Hematopoietic multipotent progenitor cell treated with erythropoietin and hydrocortisone succinate and interleukin-3 and kit ligand, for 15 days (in vitro differentiated cells): Measurements from ENCODE around the gene DAW1.
"Not testable (repeated sequence)": the region's sequence is repeated elsewhere in the genome, so short reads cannot be mapped to it uniquely, and the experiment has no call there.

Experiments used
- DNase-seq: peaks from one replicate; pipeline ENCODE4 v3.0.0-alpha.2; 2015; ENCODE audit warnings: low spot score

The DAW1 gene

DNA sequence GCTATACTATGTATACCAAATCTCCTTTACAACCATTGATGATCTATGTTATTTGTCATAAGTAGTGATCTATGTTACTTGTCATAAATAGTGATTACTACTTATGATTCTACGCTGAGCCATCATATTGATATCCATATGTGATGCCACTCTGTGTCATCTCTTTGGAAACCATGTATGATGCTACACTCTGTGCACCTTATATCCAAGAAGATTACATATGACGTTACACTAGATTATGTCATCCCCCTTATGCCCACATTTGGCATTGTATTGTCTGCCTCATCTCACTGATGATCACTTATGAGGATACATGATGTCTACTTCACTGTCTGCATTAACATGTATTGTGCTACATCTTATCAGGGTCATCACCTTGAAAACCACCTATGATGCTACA lies 42.9 kb downstream of the DAW1 start:
- DNase-seq: no peak

DNA sequence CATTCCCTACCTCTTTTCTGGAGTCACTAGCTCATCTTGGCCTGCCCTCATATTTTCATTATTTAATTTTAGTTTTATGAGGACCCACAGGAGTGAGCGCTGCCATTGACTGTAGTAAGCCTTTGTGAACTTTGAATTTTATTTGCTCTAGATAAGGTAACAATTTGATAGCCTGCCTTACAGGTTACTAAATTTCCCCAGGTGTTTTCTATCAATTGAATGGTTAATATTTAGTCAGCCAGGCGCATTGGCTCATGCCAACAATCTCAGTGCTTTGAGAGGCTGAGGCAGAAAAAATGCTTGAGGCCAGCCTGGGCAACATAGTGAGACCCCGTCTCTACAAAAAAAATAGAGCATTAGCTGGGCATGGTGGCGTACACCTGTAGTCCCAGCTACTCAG lies 50.2 kb downstream of the DAW1 start:
- DNase-seq: no peak

- no peak for DNase-seq
Observed at GRCh38 chr2:227932001-227932400, 60.6 kb downstream of the DAW1 start.

DNA sequence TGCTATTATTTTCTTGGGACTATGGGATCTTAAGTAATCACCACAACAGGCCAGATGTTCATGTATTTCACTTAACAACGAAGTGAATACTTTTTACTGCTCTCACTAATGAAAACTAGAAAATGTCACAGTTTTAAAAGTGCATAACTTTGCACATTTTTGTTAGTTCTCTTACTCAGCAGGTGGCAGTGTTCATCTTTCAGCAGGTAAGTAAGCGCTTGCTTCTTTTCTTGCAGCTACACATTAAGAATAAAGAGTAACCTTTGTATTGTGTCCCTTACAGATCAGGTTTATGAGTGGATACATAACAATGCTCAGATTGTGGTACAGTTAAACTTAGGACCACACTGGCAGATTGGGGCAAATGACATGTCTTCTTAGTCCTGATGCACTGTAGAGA lies 61.0 kb downstream of the DAW1 start:
- DNase-seq: no peak

DNA sequence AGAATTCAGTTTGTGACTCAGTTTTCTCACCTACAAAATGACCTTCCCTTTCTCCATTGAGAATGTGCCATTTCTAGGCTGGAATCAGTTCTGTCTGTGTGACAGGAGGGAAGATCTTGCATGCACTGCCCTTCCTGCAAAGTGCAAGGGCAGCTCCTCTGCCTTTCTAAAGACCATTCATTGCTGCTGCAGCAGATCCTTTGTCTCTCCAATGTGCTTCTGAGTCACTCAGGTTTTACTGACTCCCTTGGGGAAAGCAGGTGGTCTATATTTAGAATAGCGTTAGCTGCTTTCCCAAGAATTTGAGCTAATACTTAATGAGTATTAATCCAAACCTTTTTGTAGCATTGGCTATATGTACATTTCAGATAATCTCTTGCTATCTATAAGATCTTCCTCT lies 62.5 kb downstream of the DAW1 start:
- no peak for DNase-seq

- DNase-seq: not testable (repeated sequence)
Observed at GRCh38 chr2:227936249-227936648, 64.8 kb downstream of the DAW1 start.

DNA sequence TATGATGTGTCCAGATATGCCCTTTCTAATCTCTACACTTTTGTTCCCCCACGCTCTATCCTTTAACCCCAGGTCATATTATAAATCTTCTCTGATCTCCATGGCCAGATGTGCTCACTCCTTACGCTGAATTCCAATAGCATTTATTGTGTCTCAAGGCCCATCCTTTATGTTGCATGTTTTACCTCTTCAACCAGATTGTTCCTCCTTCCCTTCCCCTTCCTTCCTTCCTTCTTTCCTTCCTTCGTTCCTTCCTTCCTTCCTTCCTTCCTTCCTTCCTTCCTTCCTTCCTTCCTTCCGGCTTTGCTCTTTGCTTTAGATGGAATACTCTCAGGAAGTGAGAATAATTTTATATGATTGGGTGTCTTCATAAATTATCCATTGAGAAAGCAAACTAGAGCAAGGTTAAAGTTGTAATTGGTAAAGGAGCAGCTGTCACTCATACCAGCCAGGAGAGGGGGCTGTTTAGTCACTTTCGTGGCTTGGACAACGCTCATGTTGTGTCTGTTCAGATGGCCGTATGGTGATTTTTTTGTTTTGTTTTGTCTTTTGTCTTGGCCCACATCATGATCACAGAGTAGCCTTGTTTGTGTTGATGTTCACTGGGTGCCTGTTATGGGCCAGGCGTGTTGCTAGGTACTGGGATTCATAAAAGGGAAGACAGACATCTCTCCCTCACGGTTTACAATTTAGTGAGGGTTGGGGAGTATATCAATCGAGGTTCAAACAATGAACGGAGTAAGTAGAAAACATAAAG lies 68.0 kb downstream of the DAW1 start:
- DNase-seq: no peak

- no peak for DNase-seq
Observed at GRCh38 chr2:227942021-227942420, 70.6 kb downstream of the DAW1 start.

GRCh38 chr2:227942965-227943364 lies 71.5 kb downstream of the DAW1 start:
- DNase-seq: no peak

- no peak for DNase-seq
Observed at GRCh38 chr2:227960317-227960716, 88.9 kb downstream of the DAW1 start.

GRCh38 chr2:227971619-227972230 lies 100.3 kb downstream of the DAW1 start:
- no peak for DNase-seq

- no peak for DNase-seq
Observed at GRCh38 chr2:227973241-227973640, 101.8 kb downstream of the DAW1 start.
